NCI-H2107 treated with DMSO at 0.1 percent for 48 hours (cell line): Measurements from ENCODE around the gene CEP128.

Experiments
- DNase-seq: peaks from one replicate; lab custom pipeline; 2025; ENCODE audit not compliant: unreplicated experiment; lab: John Stamatoyannopoulos, UW

The CEP128 gene

DNA sequence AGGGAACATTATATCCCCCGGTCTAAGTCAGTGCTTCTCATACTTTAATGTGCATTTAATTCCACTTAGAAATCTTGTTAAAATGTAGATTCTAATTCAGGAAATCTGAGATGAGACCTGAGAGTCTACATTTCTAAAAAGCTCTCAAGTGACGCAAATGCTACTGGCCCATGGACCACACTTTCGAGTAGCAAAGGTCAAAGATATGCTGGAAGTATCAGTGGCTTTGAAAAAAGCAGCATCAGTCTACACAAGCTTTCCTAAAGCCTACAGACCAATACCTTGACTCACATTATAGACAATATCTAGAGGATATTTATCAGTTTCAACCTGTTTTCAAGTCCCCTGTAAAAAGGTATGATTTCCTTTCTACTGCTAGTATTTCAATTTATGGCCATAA, 248.6 kb downstream of the CEP128 start:
- no peak for DNase-seq

DNA sequence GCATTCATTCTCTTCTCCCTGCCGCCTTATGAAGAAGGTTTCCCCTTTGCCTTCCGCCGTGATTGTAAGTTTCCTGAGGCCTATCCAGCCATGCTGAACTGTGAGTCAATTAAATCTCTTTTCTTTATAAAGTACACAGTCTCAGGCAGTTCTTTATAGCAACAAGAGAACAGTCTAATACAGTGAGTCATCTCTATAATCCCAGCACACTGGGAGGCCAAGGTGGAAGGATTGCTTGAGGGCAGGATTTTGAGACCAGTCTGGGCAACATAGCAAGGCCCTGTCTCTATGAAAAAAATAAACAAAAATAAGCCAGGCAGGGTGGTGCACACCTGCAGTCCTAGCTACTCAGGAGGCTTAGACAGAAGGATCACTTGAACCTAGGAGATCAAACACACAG, 259.9 kb downstream of the CEP128 start:
- no peak for DNase-seq

DNA sequence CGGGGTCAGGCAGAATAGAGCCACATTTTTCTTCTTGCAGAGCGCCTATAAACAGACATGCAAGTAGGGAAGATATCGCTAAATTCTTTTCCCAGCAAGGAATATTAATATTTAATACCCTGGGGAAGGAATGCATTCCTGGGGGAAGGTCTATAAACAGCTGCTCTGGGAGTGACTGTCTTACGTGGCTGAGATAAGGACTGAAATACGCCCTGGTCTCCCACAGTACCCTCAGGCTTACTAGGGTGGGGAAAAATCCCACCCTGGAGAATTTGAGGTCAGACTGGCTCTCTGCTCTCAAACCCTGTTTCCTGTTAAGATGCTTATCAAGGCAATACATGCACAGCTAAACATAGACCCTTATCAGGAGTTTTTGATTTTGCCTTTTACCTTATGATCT, 262.3 kb downstream of the CEP128 start:
- DNase-seq, result no peak

DNA sequence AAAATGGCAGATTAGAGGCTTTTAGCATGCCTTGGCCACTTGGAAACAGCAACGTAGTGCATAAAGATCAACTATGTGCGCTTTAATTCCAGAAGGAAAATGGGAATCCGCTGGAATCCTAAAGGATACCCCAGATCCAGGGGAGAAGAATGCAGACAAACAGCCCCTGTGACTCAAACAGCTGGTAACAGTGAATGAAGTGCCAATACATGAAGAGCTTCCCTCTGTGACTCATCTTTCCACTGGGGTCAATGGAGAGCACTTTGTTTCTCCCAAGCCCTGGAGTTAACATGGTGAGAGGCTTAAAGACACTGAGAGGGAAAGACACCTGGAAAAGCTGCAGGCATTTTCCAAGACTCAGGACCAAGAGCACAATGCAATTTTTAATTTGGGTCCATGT, 263.1 kb downstream of the CEP128 start:
- no peak for DNase-seq

DNA sequence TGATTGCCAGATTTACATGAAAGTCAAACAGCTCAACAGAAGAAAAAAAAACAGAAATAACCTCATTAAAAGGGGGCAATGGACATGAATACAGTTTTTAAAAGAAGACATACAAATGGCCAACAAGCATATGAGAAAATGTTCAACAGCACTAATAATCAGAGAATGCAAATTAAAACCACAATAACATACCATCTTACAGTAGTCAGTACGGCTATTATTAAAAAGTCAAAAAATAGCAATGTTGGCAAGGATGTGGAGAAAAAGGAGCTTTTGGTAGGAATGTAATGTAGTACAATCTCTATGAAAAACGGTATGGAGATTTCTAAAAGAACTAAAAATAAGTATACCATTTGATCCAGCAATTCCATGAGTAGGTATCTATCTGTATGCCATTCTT, 272.1 kb downstream of the CEP128 start:
- no peak for DNase-seq

DNA sequence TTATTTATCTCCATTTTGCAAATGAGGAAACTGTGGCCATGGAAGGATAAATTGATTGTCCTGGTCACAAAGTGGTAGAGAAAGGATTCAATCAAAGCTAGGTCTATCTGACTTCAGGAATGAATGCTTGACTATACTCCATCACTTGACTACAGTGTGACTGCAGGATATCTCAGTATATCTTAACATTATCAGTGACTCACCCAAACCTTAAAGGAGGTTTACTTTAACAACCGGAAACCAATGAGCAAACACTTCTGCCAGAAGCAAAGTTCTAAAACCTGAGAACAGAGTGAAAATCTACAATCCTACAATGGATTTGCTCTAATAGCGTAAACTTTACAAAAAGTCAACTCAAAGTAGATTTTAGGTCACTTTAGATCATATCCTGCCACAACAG, 277.0 kb downstream of the CEP128 start:
- no peak for DNase-seq

DNA sequence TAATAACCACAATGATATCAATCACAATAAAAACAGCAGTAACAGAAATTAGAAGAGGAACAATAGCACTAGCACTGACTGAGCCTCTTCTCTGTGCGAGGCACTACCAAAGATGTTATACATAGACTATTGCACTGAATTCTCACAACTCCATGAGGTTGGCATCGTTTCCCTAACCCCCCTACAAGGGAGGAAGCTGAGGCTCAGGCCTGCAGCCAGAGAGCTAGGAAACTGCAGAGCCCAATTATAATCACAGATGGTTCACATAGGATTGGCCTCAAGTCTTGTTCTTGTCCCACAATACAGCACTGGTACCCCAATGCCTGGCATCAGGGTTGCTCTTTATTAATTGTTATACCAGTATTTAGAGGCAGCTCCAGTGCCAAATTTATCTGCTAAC, 278.0 kb downstream of the CEP128 start:
- no peak for DNase-seq

DNA sequence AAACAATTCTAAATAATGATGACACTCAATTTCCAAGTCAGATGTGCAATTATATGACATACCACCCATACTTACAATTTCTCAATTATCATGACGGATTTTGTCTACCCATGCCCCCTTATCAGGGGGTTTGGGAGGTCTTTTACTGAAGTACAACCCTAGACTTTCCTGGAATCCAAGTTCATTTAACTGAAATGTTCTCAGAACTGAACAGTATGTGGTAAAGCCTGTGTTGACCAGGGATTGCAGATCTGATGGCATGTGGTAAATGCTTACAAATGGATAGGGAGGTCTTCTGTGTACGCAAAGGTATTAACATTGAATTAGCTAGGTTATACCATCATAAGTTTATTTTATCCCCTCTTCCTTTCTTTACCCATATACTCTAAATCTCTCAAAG, 281.8 kb downstream of the CEP128 start:
- no peak for DNase-seq

DNA sequence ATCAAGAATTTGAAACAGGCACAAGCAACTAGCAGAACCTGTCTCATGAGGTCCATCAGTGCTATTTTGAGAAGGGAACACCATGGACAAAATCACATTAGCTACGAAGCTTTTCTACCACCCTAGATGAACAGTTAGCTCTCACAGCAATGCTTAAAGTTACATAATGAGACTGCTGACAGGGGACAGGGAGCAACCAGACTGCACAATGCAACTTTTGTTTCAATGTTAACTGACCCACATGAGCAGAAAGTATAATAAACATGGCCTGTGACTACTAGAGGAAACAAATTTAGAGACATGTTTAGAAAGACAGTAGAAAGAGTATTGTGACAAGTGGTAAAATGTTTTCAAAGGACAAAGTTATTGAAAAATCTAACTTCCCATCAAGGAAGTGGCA, 282.8 kb downstream of the CEP128 start:
- no peak for DNase-seq

DNA sequence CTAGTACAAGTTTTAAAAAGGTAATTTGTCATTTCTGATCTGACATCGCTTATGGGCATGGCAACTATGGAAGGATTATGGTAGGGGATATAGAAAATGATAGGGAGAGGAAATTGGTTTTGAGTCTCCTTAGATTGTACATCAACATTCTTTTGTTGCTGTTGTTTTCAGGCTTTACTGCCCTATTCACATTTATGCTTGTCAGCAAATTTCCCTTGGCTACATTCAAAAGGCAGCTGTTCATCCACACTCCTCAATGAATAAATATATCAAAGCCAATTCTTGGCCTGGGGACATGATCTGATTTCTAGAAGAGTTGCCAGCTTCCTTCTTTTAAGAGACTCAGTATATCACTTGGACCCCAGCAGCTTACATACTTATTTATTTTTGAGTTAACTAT, 283.4 kb downstream of the CEP128 start:
- no peak for DNase-seq

DNA sequence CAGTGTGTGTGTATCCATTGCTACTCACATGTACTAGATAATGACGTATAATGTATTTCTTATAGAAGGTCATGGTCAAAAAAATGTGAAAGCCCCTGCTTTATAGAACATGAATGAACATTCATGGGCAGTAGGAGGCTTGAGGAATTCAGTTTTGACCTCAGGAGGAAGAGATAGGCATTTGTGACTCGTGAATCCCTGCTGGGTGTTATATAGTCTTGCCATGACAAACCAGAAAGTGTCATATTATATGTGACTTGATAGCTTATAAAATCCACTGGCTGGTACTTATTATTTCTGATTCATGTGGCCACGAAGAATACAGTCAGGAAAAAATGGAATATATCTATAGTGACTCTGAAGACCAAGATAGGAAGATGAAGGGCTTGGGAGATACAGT, 287.6 kb downstream of the CEP128 start:
- DNase-seq, result no peak

DNA sequence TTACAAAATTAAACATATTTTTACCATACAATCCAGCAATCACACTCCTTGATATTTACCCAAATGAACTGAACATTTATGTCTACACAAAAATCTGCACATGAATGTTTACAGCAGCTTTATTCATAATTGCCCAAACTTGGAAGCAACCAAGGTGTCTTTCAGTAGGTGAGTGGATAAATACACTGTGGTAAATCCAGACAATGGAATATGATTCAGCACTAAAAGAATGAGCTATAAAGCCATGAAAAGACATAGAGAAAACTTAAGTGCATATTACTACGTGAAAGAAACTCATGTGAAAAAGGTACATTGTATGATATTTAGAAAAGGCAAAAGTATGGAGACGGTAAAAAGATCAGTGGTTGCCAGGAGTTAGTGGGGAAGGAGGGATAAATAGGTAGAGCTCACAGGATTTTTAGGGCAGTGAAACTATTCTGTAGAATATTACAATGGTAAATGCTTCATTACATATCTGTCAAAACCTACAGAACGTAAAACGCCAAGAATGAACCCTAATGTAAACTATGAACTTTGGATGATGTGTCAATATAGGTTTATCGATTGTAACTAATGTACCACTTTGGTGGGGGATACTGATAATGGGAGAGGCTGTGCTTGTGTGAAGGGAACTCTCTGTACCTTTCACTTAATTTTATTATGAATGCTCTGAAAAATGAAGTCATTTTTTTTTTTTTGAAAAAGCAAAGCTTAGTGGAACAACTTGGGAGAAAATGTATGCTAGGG, 295.7 kb downstream of the CEP128 start:
- DNase-seq, result no peak

DNA sequence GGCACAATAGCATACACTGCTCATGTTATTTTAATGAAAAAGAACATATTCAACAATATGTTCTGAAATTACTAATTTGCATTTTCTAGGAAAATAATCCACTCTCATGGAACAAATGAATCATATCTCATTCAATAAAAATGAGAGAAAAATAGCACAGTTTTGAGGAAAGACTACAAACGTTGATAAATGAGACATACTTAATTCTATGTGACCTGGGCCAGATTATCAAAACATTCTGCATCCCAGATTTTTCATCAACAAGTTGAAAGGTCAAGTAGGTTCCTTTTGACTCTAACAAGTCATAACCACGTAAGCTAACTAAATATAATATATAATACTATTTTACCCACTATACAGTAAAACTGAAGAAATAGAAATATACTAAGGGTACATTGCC, 296.7 kb downstream of the CEP128 start:
- no peak for DNase-seq

DNA sequence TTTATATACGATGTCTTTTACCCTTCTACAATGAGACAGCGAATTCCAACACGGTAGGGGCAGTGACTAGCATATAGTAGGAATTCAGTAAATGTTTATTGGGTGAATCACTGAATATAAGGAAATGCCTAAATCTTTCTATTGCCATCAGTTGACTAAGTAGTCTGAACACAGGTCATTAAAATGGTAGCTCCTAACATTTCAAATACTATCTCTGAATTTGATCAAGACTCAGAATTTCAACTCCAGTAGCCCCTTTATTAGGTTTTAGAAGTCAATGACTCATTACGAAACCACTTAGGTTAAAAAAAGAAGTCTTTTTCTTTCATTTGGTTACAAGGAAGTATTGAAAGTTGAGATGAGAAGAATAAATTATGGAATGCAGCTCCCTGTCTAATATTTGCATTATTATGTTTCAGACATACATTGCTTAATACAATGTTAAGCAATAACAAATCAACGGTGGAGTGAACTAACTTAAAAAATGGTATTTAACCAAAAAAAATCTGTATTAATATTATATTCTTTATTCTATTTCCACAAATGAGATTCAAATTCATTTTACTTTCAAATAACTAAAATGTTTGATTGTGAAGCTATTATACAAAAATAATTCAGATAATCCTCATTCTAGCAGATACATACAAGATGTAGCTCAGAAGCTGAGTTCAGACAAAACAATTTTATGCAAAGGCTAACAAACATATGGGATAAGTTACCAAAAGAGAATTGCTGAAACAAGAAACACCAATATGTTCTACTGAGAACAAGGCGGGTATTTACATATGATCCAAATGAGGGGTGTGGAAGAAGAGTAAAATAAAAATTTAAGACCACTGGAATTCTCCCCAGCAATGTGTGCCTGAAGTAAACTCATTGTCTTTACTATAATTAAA, 302.7 kb downstream of the CEP128 start:
- DNase-seq, result no peak

DNA sequence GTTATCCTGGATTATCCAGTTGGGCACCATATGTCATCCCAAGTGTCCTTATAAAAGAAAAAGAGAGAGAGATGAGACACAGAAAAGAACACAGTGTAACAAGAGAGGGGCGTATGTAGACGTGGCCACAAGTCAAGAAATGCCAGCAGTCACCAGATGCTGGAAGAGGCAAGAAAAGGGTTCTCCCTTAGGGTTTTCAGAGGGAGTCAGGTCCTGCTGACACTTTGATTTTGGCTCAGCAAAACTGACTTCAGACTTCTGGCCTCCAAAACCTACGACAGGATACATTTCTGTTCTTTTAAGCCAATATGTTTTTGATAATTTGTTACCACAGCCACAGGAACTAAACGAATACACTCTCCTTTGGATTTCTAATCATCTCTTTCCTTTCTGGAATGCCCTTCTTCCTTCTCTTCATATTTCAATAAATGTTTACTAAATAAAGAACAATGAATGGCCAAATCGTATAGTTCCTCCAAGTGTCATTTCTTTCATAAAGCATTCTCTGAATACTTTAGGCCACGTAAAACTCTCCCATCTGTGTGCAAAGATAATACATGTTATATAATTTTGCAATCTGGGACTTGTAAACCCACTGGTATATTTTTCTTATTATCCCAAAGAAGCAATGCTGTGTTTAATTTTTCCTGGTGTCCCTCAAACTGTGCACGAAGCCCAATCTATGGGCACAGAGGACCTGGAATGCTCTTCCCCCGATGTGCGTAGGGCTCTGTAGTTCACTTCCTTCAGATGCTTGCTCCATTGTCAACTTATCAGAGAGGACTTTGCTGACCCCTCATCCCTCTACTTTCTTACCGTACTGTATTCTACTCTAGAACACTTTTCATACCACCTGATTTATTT, 303.6 kb downstream of the CEP128 start:
- DNase-seq, result no peak

DNA sequence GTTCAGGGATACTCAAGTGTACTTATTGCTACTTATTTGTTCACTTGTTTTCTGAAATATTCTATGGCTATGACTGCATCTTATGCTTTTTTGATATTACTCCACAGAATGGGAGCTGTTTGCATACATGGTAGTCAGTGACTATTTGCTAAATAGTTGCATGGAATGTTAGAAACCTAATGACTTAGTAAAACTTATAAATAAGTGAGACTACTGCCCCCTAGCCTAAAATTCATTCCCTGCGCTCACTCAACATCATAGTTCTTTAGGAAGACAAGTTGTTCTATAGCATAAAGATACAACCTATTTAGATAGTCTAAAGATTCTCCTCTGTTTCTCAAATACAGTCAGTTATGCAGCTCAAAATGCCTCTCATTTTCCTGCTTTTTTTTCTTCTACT, 305.5 kb downstream of the CEP128 start:
- no peak for DNase-seq

DNA sequence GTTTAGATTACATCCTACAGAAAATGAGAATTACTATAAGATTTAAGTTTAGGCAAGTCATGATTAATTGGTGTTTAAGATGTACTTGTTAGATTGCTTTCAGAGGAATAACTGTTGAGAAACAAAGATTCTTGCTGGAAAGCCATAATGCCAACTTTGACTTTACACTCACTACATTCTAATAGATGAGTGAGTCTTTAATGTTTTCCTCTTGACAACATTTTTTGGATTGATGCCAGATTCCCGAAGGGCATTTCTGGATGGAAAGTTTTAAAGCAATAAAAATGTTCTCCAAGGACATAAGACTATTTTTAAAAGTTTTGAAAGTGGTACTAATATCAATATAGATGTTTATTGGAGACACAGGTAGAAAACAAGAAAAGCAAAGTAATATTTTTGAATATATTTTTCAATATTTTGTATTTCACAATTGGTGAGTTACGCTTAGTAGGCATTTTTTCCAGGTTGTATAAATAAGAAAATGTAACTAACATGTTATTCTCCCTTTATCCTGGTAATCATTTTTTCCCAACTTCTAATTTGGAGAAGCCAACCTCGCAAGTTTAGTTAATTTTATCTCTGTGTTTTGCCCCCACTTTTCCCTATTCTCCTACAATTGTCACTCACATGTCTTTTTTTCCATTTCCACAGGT, 307.3 kb downstream of the CEP128 start:
- DNase-seq, result no peak

DNA sequence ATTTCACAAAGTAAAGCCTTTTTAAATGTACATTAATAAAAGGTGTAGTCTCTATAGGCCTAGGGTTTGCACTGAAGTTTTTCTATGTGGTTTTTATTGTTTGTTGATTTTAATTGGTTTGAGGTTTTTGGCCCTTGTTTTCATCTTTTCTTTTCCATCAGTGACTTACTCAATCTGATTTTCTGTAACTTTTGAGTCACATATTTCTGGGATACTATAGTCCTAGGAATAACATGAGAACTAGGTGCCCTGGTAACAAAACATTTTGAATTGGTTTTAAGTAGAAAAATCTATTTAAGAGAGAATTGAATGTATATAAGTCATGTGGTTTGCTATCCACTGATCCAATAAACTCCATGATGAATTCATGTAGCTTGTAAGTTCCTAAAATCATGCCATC, 311.9 kb downstream of the CEP128 start:
- DNase-seq, result no peak

DNA sequence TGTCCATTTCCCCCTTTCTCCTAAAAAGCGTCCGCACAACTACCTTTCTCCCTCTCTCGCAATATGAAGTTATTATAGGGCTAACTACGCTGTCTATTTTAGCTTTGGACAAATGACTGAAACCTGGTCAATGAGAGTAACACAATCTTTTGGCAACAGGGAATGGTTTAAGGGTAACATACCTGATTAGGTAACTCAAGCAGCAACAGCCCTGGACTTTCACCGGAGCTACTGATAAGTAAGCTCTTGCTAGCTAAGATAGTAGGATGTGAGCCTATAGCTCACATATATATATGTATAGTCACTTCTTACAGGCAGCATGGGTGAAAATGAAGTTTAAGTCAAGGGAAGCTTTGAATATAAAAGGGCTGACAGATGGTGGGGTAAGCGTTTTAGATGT, 313.0 kb downstream of the CEP128 start:
- DNase-seq, result no peak

DNA sequence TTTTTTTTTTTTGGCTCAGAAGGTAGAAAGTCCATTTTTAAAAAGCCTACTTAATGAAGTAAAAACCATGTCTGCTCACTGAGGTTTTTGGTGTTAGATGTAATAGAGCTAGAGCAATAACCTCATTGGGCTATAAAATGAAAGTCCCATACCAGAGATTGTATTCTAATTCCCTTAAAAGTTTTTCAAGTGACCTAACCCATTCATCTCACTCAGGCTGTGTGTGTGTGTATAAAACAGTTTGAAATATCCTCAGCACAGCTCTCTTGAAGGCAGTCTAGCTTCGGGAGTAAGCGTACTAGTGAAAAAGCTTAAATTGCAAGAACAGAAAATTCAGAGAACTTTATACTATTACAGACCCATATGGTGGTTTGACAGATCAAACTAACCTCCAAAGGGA, 313.8 kb downstream of the CEP128 start:
- DNase-seq, result no peak

DNA sequence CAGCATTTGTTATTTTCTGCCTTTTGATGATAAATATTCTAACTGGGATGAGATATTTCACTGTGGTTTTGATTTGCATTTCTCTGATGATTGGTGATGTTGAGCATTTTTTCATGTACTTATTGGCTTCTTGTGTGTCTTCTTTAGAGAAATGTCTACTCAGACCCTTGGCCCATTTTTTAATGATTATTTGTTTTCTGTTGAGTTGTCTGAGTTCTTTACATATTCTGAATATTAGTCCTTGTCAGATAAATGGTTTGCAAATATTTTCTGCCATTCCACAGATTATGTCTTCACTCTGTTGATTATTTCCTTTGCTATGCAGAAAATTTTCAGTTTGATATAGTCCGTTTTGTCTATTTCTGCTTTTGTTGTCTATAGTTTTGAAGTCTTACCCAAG, 317.0 kb downstream of the CEP128 start:
- DNase-seq, result no peak
